Skeletal muscle satellite cell (primary cell): ENCODE measurements around the gene CMSS1. TPM values are rescaled to one million over a fixed set of nuclear protein-coding genes. Genes with fewer than 3 reads are reported as not detected.
"Not testable (repeated sequence)": the region's sequence is repeated elsewhere in the genome, so short reads cannot be mapped to it uniquely, and the experiment has no call there.

Experiments
- H3K27me3 ChIP-seq: 2 replicates; pipeline ENCODE4 v1.7.0; 2013; ENCODE audit warnings: low read length; ENCODE audit not compliant: control insufficient read depth, insufficient read depth
- H3K36me3 ChIP-seq: 2 replicates; pipeline ENCODE4 v1.7.0; 2013; ENCODE audit warnings: mild to moderate bottlenecking, control low read depth, low read length; ENCODE audit not compliant: insufficient read depth
- H3K4me1 ChIP-seq: 2 replicates; pipeline ENCODE4 v1.7.0; 2013; ENCODE audit warnings: low read length; ENCODE audit not compliant: control insufficient read depth, insufficient read depth
- H3K4me2 ChIP-seq: 2 replicates; pipeline ENCODE4 v1.7.0; 2013; ENCODE audit warnings: mild to moderate bottlenecking, low read length
- H3K4me3 ChIP-seq: 2 replicates; pipeline ENCODE4 v1.7.0; 2013; ENCODE audit warnings: low read length
- H3K9ac ChIP-seq: 2 replicates; pipeline ENCODE4 v1.7.0; 2013; ENCODE audit warnings: mild to moderate bottlenecking, low read depth, low read length, moderate library complexity
- H3K9me3 ChIP-seq: replicated peaks from 2 replicates; pipeline ENCODE4 v1.7.0; 2013; ENCODE audit warnings: mild to moderate bottlenecking, control low read depth, low read length
- small RNA-seq: library from RNA; depleted of rRNA; stranded (forward); fragments of <200 nt; gene quantifications from one replicate; pipeline ENCODE3, GENCODE V24; 2012

Gene CMSS1

DNA sequence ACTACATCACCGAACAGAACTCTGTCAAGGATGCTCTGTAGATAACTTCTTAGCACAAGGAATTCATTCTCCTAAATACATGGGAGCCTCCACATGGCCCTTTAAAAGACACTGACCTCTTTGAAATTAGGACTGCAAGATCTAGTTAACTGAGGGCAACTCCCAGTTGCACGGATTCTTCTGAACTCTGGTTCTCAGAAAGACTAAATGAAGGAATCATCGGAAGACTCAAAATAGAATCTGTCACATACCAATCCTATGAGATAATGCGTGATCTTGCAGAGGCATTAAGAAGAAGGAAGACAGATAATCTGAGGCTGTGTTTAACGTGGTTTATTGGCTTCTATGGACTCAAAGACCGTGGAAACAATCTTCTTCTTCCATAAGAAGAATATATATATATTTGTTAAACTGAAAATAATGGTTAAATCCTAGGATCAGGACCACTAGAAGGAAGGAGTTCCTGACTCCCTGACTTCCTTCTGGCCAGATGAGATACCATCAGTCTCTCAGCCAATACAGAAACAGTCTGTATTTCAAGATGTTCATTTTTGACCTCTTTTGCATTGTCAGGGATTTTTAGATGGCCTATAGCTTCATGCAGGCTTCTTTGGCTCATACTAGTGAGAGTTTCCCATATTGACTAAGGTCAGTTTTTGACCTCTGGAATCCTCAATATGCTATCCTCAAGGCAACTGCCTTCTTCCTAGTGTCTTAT lies 409.2 kb downstream of the CMSS1 start:
- peaks cover 15% of the 10 kb centered on the region for H3K4me1 ChIP-seq
- H3K4me3 ChIP-seq: no peak overlapping the region
- H3K36me3 ChIP-seq: no peaks in the 10 kb centered on the region
- no peak overlapping the region for H3K4me2 ChIP-seq
- no peaks in the 10 kb centered on the region for H3K27me3 ChIP-seq
- H3K9ac ChIP-seq: no peak overlapping the region
- H3K9me3 ChIP-seq: no peaks in the 10 kb centered on the region

DNA sequence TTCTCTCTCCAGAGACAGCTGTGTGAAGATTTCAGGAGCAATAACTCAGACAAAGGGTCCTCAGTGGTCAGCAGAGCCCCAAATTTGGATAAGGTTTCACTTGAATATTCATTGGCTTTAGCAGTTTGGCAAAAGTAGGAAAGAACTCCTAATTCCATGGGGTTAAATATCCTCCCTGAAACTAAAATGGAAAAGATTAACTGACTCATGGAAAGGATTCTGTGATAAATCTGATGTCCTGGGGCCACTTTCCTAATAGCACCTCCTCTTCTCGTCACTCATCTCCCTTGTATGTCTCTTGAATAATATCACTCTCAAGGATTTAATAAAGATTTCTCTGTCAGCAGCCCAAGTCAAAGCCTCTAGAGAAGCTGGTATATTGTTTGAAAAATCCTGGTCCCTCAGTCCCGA lies 409.9 kb downstream of the CMSS1 start:
- Histone ChIP-seq H3K4me3 (no peak overlapping the region), H3K4me1 (peaks cover 16% of the 10 kb centered on the region), H3K9me3 (no peaks in the 10 kb centered on the region), H3K9ac (no peak overlapping the region), H3K36me3 (no peaks in the 10 kb centered on the region), H3K4me2 (no peak overlapping the region), H3K27me3 (no peaks in the 10 kb centered on the region)

DNA sequence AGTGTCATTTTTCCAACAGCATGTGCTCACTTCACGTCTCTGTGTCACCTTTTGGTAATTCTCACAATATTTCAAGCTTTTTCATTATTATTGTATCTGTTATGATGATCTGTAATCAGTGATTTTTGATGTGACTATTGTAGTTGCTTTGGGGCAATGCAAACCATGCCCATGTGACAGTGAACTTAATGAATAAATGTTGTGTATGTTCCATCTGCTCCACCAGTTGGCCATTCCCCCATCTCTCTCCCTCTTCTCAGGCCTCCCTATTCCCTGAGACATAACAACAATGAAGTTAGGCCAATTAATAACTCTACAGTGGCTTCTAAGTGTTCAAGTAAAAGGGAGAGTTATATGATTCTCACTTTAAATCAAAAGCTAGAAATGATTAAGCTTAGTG lies 410.6 kb downstream of the CMSS1 start:
- no peak overlapping the region for H3K9ac ChIP-seq
- no peaks in the 10 kb centered on the region for H3K27me3 ChIP-seq
- H3K36me3 ChIP-seq: no peaks in the 10 kb centered on the region
- H3K4me1 ChIP-seq: peaks cover 16% of the 10 kb centered on the region
- no peak overlapping the region for H3K4me3 ChIP-seq
- no peak overlapping the region for H3K4me2 ChIP-seq
- H3K9me3 ChIP-seq: no peaks in the 10 kb centered on the region

DNA sequence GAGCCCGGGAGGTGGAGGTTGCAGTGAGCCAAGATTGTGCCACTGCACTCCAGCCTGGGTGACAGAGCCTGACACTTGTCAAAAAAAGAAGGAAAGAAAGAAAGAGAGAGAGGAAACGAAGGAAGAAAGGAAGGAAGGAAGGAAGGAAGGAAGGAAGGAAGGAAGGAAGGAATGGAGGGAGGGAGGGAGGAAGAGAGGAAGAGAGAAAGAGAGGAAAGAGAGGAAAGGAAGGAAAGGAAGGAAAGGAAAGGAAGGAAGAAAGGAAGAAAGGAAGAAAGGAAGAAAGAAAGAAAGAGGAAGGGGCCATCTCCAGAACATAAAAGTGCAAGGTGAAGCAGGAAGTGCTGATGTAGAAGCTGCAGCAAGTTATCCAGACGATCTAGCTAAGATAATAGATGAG lies 411.5 kb downstream of the CMSS1 start:
- not testable (repeated sequence) for H3K9me3 ChIP-seq

DNA sequence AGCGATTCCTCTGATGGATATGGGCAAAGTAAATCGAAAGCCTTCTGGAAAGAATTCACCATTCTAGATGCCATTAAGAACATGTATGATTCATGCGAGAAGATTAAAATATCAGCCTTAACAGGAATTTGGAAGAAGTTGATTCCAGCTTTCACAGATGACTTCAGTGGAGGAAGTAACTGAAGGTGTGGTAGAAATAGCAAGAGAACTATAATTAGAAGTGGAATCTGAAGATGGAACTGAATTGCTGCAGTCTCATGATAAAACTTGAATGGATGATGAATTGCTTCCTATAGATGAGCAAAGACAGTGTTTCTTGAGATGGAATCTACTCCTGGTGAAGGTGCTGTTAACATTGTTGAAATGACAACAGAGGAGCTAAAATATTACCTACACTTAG lies 413.0 kb downstream of the CMSS1 start:
- H3K4me3 ChIP-seq: no peak overlapping the region
- no peaks in the 10 kb centered on the region for H3K9me3 ChIP-seq
- H3K4me2 ChIP-seq: no peak overlapping the region
- H3K9ac ChIP-seq: no peak overlapping the region
- H3K36me3 ChIP-seq: no peaks in the 10 kb centered on the region
- H3K27me3 ChIP-seq: no peaks in the 10 kb centered on the region
- H3K4me1 ChIP-seq: peaks cover 16% of the 10 kb centered on the region

More for the DNA sequence above, 411.5 kb downstream of the CMSS1 start:
- not testable (repeated sequence) for H3K36me3 ChIP-seq, H3K4me2 ChIP-seq, H3K9ac ChIP-seq, H3K4me3 ChIP-seq, H3K27me3 ChIP-seq
- peaks cover 16% of the 10 kb centered on the region for H3K4me1 ChIP-seq

Small RNAs within 50 kb of the gene (small RNA-seq; reads per million reads assigned to genes)
- gene MIR3921: not detected
